OCI-M2 (cell line): ENCODE measurements around the gene THRAP3.

Experiments
- DNase-seq: peaks from one replicate; lab custom pipeline; 2025; ENCODE audit not compliant: unreplicated experiment; lab: John Stamatoyannopoulos, UW

Gene THRAP3

GRCh38 chr1:36295390-36295789, 71.1 kb downstream of the THRAP3 start:
- no peak for DNase-seq

- DNase-seq: no peak
Measured at GRCh38 chr1:36297062-36297461, 72.8 kb downstream of the THRAP3 start.

GRCh38 chr1:36298640-36299039, 74.4 kb downstream of the THRAP3 start:
- no peak for DNase-seq

GRCh38 chr1:36300526-36300925, 76.3 kb downstream of the THRAP3 start:
- DNase-seq: no peak

- DNase-seq: no peak
Measured at GRCh38 chr1:36301220-36301619, 77.0 kb downstream of the THRAP3 start.

GRCh38 chr1:36303244-36303643, 79.0 kb downstream of the THRAP3 start:
- DNase-seq: no peak

DNA sequence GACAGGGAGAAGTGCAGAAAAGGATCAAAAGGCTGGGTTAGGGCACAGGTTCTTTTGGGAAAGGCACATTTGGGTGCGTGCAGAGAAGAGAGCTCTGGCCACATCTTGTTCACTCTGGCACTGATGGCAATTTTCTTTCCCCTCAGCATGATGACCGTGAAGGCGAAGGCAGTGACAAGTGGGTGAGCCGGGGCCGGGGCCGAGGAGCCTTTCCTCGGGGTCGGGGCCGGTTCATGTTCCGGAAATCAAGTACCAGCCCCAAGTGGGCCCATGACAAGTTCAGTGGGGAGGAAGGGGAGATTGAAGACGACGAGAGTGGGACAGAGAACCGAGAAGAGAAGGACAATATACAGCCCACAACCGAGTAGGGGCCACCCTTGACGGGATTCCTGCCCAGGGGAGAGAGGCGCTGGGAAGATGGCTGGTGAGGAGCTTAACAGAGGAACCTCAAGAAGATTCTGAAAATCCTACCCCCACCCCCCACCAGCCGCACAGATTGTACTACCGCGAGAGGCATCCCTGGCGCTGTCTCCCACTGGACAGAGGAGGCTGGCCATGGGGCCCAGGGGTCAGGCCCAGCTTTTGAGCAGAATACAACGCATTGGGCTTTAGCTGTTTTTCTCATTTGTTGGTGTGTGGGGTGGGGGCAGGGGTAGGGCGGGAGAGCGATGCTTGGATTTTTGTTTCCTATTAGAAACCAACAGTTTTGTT, 79.6 kb downstream of the THRAP3 start:
- no peak for DNase-seq

DNA sequence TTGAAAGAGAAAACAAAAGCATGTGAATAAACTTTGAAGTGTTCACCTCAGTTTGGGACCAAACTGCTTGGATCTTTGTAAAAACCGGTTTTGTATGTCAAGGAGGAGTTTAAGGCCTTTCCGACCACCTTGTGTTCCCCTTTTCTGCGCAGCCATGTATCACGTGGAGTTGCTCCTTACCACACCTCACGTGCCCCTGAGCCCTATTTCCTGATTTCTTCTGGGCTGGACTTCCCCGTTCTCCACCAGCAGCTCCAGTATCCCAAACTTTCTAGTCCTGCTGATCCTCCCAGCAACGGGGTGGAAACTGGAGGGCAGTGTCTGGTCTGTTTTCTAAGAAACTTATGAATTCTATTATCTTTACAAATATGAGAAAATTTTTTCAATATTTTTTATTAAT, 80.3 kb downstream of the THRAP3 start:
- no peak for DNase-seq

GRCh38 chr1:36304970-36305914, 81.0 kb downstream of the THRAP3 start:
- DNase-seq: no peak

DNA sequence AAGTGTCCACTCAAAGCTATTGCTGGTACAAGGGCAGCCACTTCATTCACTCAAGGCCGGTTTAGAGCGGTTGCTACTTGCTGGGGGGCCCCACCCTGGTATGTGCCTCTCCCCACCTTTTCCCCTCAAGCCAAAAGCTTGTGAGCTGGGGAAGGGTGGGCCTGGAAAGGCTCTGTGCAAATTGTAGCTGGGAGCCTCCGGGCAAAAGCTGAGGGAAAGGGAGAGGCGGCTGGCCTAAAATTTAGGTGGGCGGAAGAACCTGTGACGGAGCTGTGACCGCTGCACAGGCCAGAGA, 81.6 kb downstream of the THRAP3 start:
- DNase-seq: no peak

DNA sequence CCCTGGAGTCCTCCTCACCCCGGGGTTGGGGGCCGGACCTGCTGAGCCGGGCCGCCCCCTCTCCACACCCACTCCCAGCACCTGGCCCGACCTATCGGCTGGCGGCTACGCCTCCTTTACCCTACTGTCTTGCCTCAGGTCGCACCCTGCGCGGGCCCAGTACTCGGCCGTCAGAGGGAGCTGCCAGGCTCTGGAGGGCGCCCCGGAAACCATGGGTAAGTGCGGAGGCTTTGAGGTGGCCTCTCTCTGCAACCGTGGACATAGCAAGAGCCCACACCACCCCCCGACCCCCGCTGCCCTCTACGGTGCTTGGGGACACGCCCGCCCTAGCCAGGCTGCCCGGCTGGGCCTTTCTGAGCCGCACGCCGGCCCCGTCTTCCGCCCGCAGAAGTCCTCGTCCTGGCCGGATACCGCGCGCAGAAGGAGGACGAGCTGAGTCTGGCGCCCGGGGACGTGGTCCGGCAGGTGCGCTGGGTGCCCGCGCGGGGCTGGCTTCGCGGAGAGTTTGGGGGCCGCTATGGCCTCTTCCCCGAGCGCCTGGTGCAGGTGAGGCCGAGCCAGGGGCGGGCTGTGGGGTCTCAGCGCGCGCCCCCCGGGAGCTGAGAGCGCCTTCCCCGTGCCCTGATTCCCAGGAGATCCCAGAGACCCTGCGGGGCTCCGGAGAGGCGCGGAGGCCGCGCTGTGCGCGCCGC, 82.1 kb downstream of the THRAP3 start, which contains the start of gene SH3D21:
SH3D21 (plus strand) TSS at position 159 of the 692 bp plus-strand sequence; CDS start at position 212, 53 bp downstream.
- no peak for DNase-seq

GRCh38 chr1:36306902-36307456, 82.7 kb downstream of the THRAP3 start:
- no peak for DNase-seq

DNA sequence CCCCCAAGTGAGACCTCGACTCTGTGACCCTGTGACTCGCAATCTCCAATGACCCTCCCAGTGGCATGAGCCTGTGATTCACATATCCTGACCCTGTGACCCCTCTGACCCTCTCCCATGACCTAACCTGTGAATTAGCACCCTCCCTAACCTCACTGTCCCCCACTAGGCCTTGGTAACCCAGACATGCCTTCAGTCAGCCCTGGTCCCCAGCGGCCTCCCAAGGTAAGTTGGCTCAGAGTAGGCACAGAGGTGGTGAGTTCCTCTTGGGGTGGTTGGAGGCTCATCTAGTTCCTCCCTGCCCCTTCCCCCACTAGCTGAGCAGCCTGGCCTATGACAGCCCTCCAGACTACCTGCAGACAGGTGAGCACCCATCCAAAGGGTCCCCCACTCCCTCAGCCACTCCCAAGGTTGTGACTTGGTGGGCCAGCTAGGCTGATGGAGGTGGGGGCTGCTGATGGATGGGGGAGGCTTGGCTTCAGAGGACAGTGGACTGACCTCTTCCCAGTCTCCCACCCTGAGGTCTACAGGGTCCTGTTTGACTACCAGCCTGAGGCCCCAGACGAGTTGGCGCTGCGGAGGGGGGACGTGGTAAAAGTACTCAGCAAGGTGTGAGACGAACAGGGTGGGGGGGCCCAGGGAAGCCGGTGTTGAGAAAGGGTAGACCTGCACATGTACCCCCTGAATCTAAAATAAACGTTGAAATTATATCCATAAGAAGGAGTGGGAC, 83.5 kb downstream of the THRAP3 start:
- DNase-seq: no peak

GRCh38 chr1:36309397-36309796, 85.2 kb downstream of the THRAP3 start:
- no peak for DNase-seq

DNA sequence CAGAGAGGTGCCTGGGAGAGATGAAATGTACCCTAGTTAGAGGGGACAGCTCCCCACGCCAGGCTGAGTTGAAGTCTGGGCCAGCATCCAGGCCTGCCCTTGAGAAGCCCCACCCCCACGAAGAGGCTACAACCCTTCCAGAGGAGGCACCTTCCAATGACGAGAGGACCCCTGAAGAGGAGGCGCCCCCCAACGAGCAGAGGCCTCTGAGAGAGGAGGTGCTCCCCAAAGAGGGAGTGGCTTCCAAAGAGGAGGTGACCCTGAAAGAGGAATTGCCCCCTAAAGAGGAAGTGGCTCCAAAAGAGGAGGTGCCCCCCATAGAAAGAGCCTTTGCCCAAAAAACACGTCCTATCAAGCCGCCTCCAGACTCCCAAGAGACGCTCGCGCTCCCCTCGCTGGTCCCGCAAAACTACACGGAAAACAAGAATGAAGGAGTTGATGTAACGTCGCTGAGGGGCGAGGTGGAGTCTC, 96.1 kb downstream of the THRAP3 start:
- DNase-seq: no peak

DNA sequence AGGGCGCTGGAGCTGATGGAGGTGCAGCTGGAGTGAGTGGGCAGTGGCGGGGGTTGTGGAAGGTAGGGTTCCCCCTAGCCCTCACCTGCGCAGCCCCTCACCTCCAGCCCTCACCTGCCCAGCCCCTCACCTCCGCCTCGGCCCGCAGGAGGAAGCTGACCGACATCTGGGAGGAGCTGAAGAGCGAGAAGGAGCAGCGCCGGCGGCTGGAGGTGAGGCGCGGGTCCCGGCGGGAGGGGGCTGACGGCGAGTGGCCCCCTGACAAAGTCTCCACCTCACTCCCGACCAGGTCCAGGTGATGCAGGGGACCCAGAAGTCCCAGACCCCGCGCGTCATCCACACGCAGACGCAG, 96.5 kb downstream of the THRAP3 start:
- DNase-seq: no peak

- no peak for DNase-seq
Measured at GRCh38 chr1:36321119-36321951, 97.1 kb downstream of the THRAP3 start.

GRCh38 chr1:36322041-36322785, 98.0 kb downstream of the THRAP3 start:
- no peak for DNase-seq
